ENCODE data around the gene CARNS1.

Gene CARNS1

GRCh38 chr11:67428052-67429001 is 12.8 kb downstream of the CARNS1 start, which contains the start of gene RPS6KB2:
Gene RPS6KB2, plus strand, starts transcription at chr11:67428494. Its CDS starts 52 bp downstream, at chr11:67428546.
- DNase-seq (ENCODE audit: low spot score), result peak; percentile 98

- no peak for DNase-seq (ENCODE audit: low spot score)
These were observed 13.7 kb downstream of the CARNS1 start for GRCh38 chr11:67429038-67429668.

- DNase-seq (ENCODE audit: low spot score), result no peak
These were observed 14.2 kb downstream of the CARNS1 start for GRCh38 chr11:67429722-67430121.

GRCh38 chr11:67431346-67432249 is 16.1 kb downstream of the CARNS1 start:
- DNase-seq (ENCODE audit: low spot score), result no peak

- DNase-seq (ENCODE audit: low spot score), result no peak
These were observed 17.3 kb downstream of the CARNS1 start for GRCh38 chr11:67432655-67433349.

- DNase-seq (ENCODE audit: low spot score), result no peak
These were observed 18.3 kb downstream of the CARNS1 start for GRCh38 chr11:67433536-67434394.

GRCh38 chr11:67434395-67434881 is 19.0 kb downstream of the CARNS1 start:
- no peak for DNase-seq (ENCODE audit: low spot score)

- no peak for DNase-seq (ENCODE audit: low spot score)
These were observed 19.7 kb downstream of the CARNS1 start for GRCh38 chr11:67435031-67435726.

GRCh38 chr11:67435727-67436458 is 20.4 kb downstream of the CARNS1 start:
- no peak for DNase-seq (ENCODE audit: low spot score)

- peak; percentile 58 for DNase-seq (ENCODE audit: low spot score)
These were observed 21.1 kb downstream of the CARNS1 start for GRCh38 chr11:67436459-67437081.

- peak; percentile 65 for DNase-seq (ENCODE audit: low spot score)
These were observed 21.8 kb downstream of the CARNS1 start, which contains the start of gene PTPRCAP for GRCh38 chr11:67437082-67437808. Gene PTPRCAP, minus strand, starts transcription at chr11:67437682. Its CDS starts 63 bp downstream, at chr11:67437619.

GRCh38 chr11:67437809-67438157 is 22.3 kb downstream of the CARNS1 start:
- no peak for DNase-seq (ENCODE audit: low spot score)

GRCh38 chr11:67438158-67438902 is 22.9 kb downstream of the CARNS1 start:
- peak; percentile 71 for DNase-seq (ENCODE audit: low spot score)

- DNase-seq (ENCODE audit: low spot score), result no peak
These were observed 24.1 kb downstream of the CARNS1 start for GRCh38 chr11:67439321-67440228.

- no peak for DNase-seq (ENCODE audit: low spot score)
These were observed 25.0 kb downstream of the CARNS1 start for GRCh38 chr11:67440229-67441097.

All from CD4-positive, alpha-beta T cell treated with Interleukin-15 for 4 hours (primary cell).